Measurements from ENCODE around the gene PPP1R3G. TPM values are rescaled to one million over a fixed set of nuclear protein-coding genes. Genes with fewer than 3 reads are reported as not detected.

The PPP1R3G gene
- total and polyA plus RNA-seq, 2 of the 13 experiments (the other 11 are each of a cell fraction or from before 2014, with no cell fraction given) = 1.2 to 1.3 TPM

- TF ChIP-seq JDP2 (CRISPR knock-in tag; IDR thresholded peaks at IDR 0.05; ENCODE audit: borderline replicate concordance) = no peak
- no peak for TF ChIP-seq ZFP36L1 (CRISPR knock-in tag; IDR thresholded peaks at IDR 0.05)
- TF ChIP-seq, protein P1, sequence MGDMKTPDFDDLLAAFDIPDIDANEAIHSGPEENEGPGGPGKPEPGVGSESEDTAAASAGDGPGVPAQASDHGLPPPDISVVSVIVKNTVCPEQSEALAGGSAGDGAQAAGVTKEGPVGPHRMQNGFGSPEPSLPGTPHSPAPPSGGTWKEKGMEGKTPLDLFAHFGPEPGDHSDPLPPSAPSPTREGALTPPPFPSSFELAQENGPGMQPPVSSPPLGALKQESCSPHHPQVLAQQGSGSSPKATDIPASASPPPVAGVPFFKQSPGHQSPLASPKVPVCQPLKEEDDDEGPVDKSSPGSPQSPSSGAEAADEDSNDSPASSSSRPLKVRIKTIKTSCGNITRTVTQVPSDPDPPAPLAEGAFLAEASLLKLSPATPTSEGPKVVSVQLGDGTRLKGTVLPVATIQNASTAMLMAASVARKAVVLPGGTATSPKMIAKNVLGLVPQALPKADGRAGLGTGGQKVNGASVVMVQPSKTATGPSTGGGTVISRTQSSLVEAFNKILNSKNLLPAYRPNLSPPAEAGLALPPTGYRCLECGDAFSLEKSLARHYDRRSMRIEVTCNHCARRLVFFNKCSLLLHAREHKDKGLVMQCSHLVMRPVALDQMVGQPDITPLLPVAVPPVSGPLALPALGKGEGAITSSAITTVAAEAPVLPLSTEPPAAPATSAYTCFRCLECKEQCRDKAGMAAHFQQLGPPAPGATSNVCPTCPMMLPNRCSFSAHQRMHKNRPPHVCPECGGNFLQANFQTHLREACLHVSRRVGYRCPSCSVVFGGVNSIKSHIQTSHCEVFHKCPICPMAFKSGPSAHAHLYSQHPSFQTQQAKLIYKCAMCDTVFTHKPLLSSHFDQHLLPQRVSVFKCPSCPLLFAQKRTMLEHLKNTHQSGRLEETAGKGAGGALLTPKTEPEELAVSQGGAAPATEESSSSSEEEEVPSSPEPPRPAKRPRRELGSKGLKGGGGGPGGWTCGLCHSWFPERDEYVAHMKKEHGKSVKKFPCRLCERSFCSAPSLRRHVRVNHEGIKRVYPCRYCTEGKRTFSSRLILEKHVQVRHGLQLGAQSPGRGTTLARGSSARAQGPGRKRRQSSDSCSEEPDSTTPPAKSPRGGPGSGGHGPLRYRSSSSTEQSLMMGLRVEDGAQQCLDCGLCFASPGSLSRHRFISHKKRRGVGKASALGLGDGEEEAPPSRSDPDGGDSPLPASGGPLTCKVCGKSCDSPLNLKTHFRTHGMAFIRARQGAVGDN (CRISPR knock-in tag; IDR thresholded peaks at IDR 0.05) = peak; percentile 96
- TF ChIP-seq ZNF263 (CRISPR knock-in tag; IDR thresholded peaks at IDR 0.05) = 0 out of 2 replicates have a peak, but pooled peaks have one; percentile 5
- peak; percentile 39; the same call in 1 of the 2 replicates for TF ChIP-seq CREM (IDR thresholded peaks at IDR 0.05)
- TF ChIP-seq CREM (CRISPR knock-in tag; IDR thresholded peaks at IDR 0.05) = no peak
- TF ChIP-seq HES4 (CRISPR knock-in tag; IDR thresholded peaks at IDR 0.05; ENCODE audit: borderline replicate concordance) = no peak
- no peak for TF ChIP-seq RFX5 (IDR thresholded peaks at IDR 0.05; ENCODE audit: low read depth, low read length)
- no peak for TF ChIP-seq ZNF589 (CRISPR knock-in tag; conservative IDR thresholded peaks at IDR 0.05)
- TF ChIP-seq EED (CRISPR knock-in tag; IDR thresholded peaks at IDR 0.05) = 0 out of 2 replicates have a peak, but pooled peaks have one; percentile 27
- TF ChIP-seq TBX2 (CRISPR knock-in tag; IDR thresholded peaks at IDR 0.05; ENCODE audit: borderline replicate concordance) = no peak; the same call in 1 of the 2 replicates
- TF ChIP-seq ZKSCAN1 (IDR thresholded peaks at IDR 0.05; ENCODE audit: low read length) = no peak
- no peak for TF ChIP-seq JARID2 (CRISPR knock-in tag; IDR thresholded peaks at IDR 0.05; ENCODE audit: insufficient replicate concordance)
- no peak for TF ChIP-seq EZH2 (conservative IDR thresholded peaks at IDR 0.05; ENCODE audit: low read depth, low read length)
- TF ChIP-seq SPEN (CRISPR knock-in tag; IDR thresholded peaks at IDR 0.05; ENCODE audit: low read depth) = peak; percentile 45; the same call in 1 of the 2 replicates
- no peak for TF ChIP-seq SNRNP70 (IDR thresholded peaks at IDR 0.05; ENCODE audit: low read depth, low read length)
- TF ChIP-seq ZNF841 (CRISPR knock-in tag; IDR thresholded peaks at IDR 0.05; ENCODE audit: borderline replicate concordance) = no peak
- TF ChIP-seq TGIF2 (CRISPR knock-in tag; IDR thresholded peaks at IDR 0.05) = 0 out of 2 replicates have a peak, but pooled peaks have one; percentile 56
- 0 out of 2 replicates have a peak, but pooled peaks have one; percentile 33 for TF ChIP-seq ZSCAN9 (CRISPR knock-in tag; IDR thresholded peaks at IDR 0.05; ENCODE audit: borderline replicate concordance)
- TF ChIP-seq ZNF10 (CRISPR knock-in tag; IDR thresholded peaks at IDR 0.05; ENCODE audit: borderline replicate concordance, low read depth) = no peak
- TF ChIP-seq AHR (CRISPR knock-in tag; IDR thresholded peaks at IDR 0.05) = no peak
- TF ChIP-seq ZNF891 (CRISPR knock-in tag; IDR thresholded peaks at IDR 0.05) = peak; percentile 87; the same call in 1 of the 2 replicates
- TF ChIP-seq EP300 (IDR thresholded peaks at IDR 0.05; ENCODE audit: low read depth in 2 of 2, low read length in 2 of 2) = 0 out of 4 replicates have a peak, but pooled peaks of 1 of the 2 experiments have one; percentile 20
- TF ChIP-seq EP300 (CRISPR knock-in tag; IDR thresholded peaks at IDR 0.05; ENCODE audit: borderline replicate concordance) = no peak
- no peak for TF ChIP-seq ZNF180 (CRISPR knock-in tag; IDR thresholded peaks at IDR 0.05; ENCODE audit: borderline replicate concordance, low read depth)
- no peak for TF ChIP-seq ZNF597 (CRISPR knock-in tag; IDR thresholded peaks at IDR 0.05)
Measured at GRCh38 chr6:5125152-5126006, 40.2 kb downstream of the PPP1R3G start (continued).
